ENCODE measurements around the gene HCRTR1.

GRCh38 chr1:31632649-31633048 is 15.2 kb downstream of the HCRTR1 start:
- TF ChIP-seq NRF1 (conservative IDR thresholded peaks at IDR 0.05; ENCODE audit: low read depth, low read length) (no peak), SMARCA5 (IDR thresholded peaks at IDR 0.05) (no peak)
